Measurements from ENCODE around the gene EPHA6. TPM values are rescaled to one million over a fixed set of nuclear protein-coding genes. Genes with fewer than 3 reads are reported as not detected.

EPHA6 gene
- total RNA-seq, 4 donors from 2014 or later, result not detected

GRCh38 chr3:97680696-97681095 is 866.3 kb downstream of the EPHA6 start:
- Histone ChIP-seq H3K27me3 (no peaks in the 10 kb centered on the region), H3K4me1 (no peaks in the 10 kb centered on the region), H3K27ac (no peak overlapping the region), H3K4me3 (no peak overlapping the region), H3K36me3 (no peaks in the 10 kb centered on the region), H3K9me3 (no peaks in the 10 kb centered on the region)
- no peak for TF ChIP-seq CTCF (IDR thresholded peaks at IDR 0.05 in 4 of 5, conservative IDR thresholded peaks at IDR 0.05 in 1 of 5)
- TF ChIP-seq POLR2A (IDR thresholded peaks at IDR 0.05), result no peak
- DNase-seq, result no peak
- ATAC-seq, result no peak
- intact Hi-C loops (cut with DNase I; ENCODE audit: low total_unique reads), result no loop called here
- in situ Hi-C loops (cut with MboI; ENCODE audit: low sequenced_read_pairs in 4 of 4), result no loop called here

DNA sequence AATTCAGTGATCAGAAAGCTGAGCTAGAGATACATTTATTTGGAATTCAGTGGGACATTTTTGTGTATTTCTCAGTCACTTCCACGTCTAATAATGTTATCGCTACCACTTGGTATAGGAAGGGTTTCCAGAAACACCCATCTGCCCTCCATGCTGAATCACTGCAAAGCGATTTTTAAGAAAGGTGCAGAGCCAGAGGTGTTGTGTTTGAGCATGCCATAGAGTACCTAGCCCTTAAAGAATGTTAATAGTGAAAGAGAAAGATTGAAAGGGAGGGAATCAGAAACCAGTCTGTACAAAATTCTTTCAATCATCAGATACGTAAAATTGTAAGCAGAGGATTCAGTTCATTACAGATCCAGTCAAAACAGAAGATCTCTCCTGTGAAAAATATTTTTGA is 870.1 kb downstream of the EPHA6 start:
- H3K36me3 ChIP-seq, result no peaks in the 10 kb centered on the region
- no peak overlapping the region for H3K27ac ChIP-seq
- DNase-seq (no peak), ATAC-seq (no peak)
- in situ Hi-C loops (cut with MboI; ENCODE audit: low sequenced_read_pairs in 4 of 4), result no loop called here
- intact Hi-C loops (cut with DNase I; ENCODE audit: low total_unique reads), result no loop called here
- H3K4me1 ChIP-seq, result no peaks in the 10 kb centered on the region
- no peak for TF ChIP-seq POLR2A (IDR thresholded peaks at IDR 0.05)
- TF ChIP-seq CTCF (IDR thresholded peaks at IDR 0.05 in 4 of 5, conservative IDR thresholded peaks at IDR 0.05 in 1 of 5), result no peak
- no peaks in the 10 kb centered on the region for H3K27me3 ChIP-seq
- H3K4me3 ChIP-seq, result no peak overlapping the region
- no peaks in the 10 kb centered on the region for H3K9me3 ChIP-seq

- Histone ChIP-seq H3K27ac (no peak overlapping the region), H3K36me3 (no peaks in the 10 kb centered on the region), H3K9me3 (no peaks in the 10 kb centered on the region), H3K27me3 (no peaks in the 10 kb centered on the region), H3K4me1 (peaks cover 0 to 6% of the 10 kb centered on the region in 2 donors), H3K4me3 (no peak overlapping the region)
- intact Hi-C loops (cut with DNase I; ENCODE audit: low total_unique reads) (no loop called here), in situ Hi-C loops (cut with MboI; ENCODE audit: low sequenced_read_pairs in 4 of 4) (no loop called here)
- TF ChIP-seq CTCF (IDR thresholded peaks at IDR 0.05 in 4 of 5, conservative IDR thresholded peaks at IDR 0.05 in 1 of 5) (no peak), POLR2A (IDR thresholded peaks at IDR 0.05) (no peak)
- no peak for ATAC-seq
- DNase-seq, result no peak
Observed at GRCh38 chr3:97686258-97686657, 871.9 kb downstream of the EPHA6 start.

DNA sequence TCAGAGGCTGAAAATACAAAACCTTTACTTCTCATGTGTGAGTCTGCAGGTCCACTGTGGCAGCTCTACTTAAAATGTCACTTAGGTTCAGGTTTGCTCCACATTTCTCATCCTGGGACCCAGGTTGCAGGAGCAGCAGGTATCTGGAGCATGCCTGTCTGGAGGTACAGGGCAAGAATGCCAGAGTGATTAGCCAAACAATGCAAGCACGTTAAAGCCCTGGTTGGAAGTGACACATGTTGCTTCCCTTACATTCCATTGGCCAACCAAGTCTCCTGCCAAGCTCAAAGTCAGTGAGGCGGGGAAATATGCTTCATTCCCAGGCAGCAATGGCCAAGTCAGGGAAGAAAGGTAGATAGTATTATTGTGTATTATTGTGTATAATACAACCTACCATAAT is 873.3 kb downstream of the EPHA6 start:
- no peak for ATAC-seq
- no peaks in the 10 kb centered on the region for H3K27me3 ChIP-seq
- DNase-seq, result no peak
- TF ChIP-seq POLR2A (IDR thresholded peaks at IDR 0.05) (no peak), CTCF (IDR thresholded peaks at IDR 0.05 in 4 of 5, conservative IDR thresholded peaks at IDR 0.05 in 1 of 5) (no peak)
- no peak overlapping the region for H3K4me3 ChIP-seq
- in situ Hi-C loops (cut with MboI; ENCODE audit: low sequenced_read_pairs in 4 of 4), result no loop called here
- no peak overlapping the region for H3K27ac ChIP-seq
- no peaks in the 10 kb centered on the region for H3K9me3 ChIP-seq
- H3K4me1 ChIP-seq, result peaks cover 0 to 6% of the 10 kb centered on the region in 2 donors
- no peaks in the 10 kb centered on the region for H3K36me3 ChIP-seq
- intact Hi-C loops (cut with DNase I; ENCODE audit: low total_unique reads), result no loop called here

DNA sequence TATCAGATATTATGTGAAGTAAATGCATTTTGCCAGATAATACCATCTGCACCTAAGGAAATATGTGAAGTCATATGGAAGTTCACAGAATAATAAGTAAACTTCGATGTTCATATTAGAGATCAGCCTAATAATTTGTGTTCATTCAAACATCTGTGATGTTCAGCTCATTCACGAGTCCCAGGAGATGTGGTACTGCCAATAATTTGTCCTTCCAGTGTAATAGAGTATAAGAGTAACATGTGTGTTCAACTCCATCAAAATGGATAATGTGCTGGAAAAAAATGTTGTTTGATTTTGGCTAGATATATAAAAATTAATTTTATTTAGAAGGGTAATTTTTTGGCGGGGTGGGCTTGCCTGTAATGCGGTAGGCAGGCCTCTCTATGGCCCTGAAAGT is 874.7 kb downstream of the EPHA6 start:
- H3K4me3 ChIP-seq, result no peak overlapping the region
- TF ChIP-seq CTCF (IDR thresholded peaks at IDR 0.05 in 4 of 5, conservative IDR thresholded peaks at IDR 0.05 in 1 of 5) (no peak), POLR2A (IDR thresholded peaks at IDR 0.05) (no peak)
- H3K9me3 ChIP-seq, result no peaks in the 10 kb centered on the region
- DNase-seq, result no peak
- H3K36me3 ChIP-seq, result no peaks in the 10 kb centered on the region
- peaks cover 0 to 6% of the 10 kb centered on the region in 2 donors for H3K4me1 ChIP-seq
- H3K27ac ChIP-seq, result no peak overlapping the region
- intact Hi-C loops (cut with DNase I; ENCODE audit: low total_unique reads) (no loop called here), in situ Hi-C loops (cut with MboI; ENCODE audit: low sequenced_read_pairs in 4 of 4) (no loop called here)
- ATAC-seq, result no peak
- H3K27me3 ChIP-seq, result no peaks in the 10 kb centered on the region

All from gastrocnemius medialis (tissue), 4 donors.